Subcutaneous abdominal adipose tissue (tissue), 5 donors: Measurements from ENCODE around the gene BAG3.
"Not testable (repeated sequence)": the region's sequence is repeated elsewhere in the genome, so short reads cannot be mapped to it uniquely, and the experiment has no call there.

Experiments used
- H3K27ac ChIP-seq: one replicate; pipeline ENCODE4 v1.7.0; 2013; ENCODE audit warnings: low read depth, mild to moderate bottlenecking, inconsistent platforms, low read length, moderate library complexity
- H3K27me3 ChIP-seq, 5 donors: one replicate each; pipeline ENCODE4 v1.7.0; 2013; ENCODE audit warnings: low read length in 5 of 5, inconsistent platforms in 1 of 5; ENCODE audit not compliant: control insufficient read depth in 5 of 5, insufficient read depth in 4 of 5
- H3K36me3 ChIP-seq, 5 donors: one replicate each; pipeline ENCODE4 v1.7.0; 2013; ENCODE audit warnings: low read length in 5 of 5; ENCODE audit not compliant: control insufficient read depth in 5 of 5, insufficient read depth in 5 of 5
- H3K4me1 ChIP-seq, 5 donors: one replicate each; pipeline ENCODE4 v1.7.0; 2013; ENCODE audit warnings: low read length in 5 of 5, mild to moderate bottlenecking in 3 of 5, moderate library complexity in 1 of 5; ENCODE audit not compliant: control insufficient read depth in 5 of 5, insufficient read depth in 5 of 5
- H3K4me3 ChIP-seq, 5 donors: one replicate each; pipeline ENCODE4 v1.7.0; 2013; ENCODE audit warnings: low read length in 5 of 5, low read depth in 1 of 5
- H3K9ac ChIP-seq, 5 donors: one replicate each; pipeline ENCODE4 v1.7.0; 2013; ENCODE audit warnings: low read length in 5 of 5, mild to moderate bottlenecking in 4 of 5, moderate library complexity in 3 of 5
- H3K9me3 ChIP-seq, 5 donors: one replicate each; pipeline ENCODE4 v1.7.0; 2013; ENCODE audit warnings: low read length in 5 of 5; ENCODE audit not compliant: control insufficient read depth in 5 of 5
- donor health status: healthy.
- donor health status: healthy.
- donor health status: healthy.
- donor health status: healthy.
- donor health status: healthy.

The BAG3 gene

GRCh38 chr10:119653209-119653608 is 2.0 kb downstream of the BAG3 start:
- Histone ChIP-seq H3K4me1 (peaks cover 3 to 62% (median 57%) of the 10 kb centered on the region in 5 donors), H3K9ac (peak overlapping the region; percentile 58 to 98 (median 94)), H3K27ac (peak overlapping the region; percentile 99), H3K4me3 (peak overlapping the region; percentile 68 to 94 (median 92)), H3K27me3 (no peaks in the 10 kb centered on the region), H3K36me3 (peaks cover 0 to 12% (median 0%) of the 10 kb centered on the region in 5 donors), H3K9me3 (no peaks in the 10 kb centered on the region)

DNA sequence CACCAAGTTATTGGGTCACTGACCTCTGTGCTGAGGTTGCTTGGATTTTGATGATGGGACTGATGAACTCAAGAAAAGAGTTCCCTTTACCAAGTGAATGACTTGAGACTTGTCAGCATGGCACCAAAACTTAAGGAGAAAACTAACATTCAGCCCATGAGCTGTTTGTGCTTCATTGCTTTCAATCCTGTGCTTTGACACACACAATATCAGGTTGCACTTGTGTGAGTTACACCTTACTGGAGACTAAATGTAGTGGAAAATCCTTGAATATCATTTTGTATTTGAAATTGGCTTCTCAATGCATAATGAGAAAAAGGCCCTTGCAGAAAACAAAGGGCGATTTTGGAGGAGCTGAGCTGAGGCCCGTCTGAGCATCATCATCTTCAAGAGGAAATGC is 2.7 kb downstream of the BAG3 start:
- Histone ChIP-seq H3K27ac (peak overlapping the region; percentile 99), H3K4me3 (peak overlapping the region; percentile 68 to 94 (median 92)), H3K27me3 (no peaks in the 10 kb centered on the region), H3K9me3 (no peaks in the 10 kb centered on the region), H3K4me1 (peaks cover 8 to 69% (median 62%) of the 10 kb centered on the region in 5 donors), H3K9ac (peak overlapping the region in 3 of 5 donors; percentile 16 to 98 (median 94)), H3K36me3 (peaks cover 0 to 16% (median 0%) of the 10 kb centered on the region in 5 donors)

- peak overlapping the region; percentile 99 for H3K27ac ChIP-seq
- H3K36me3 ChIP-seq: peaks cover 0 to 16% (median 0%) of the 10 kb centered on the region in 5 donors
- H3K4me1 ChIP-seq: peaks cover 8 to 75% (median 68%) of the 10 kb centered on the region in 5 donors
- peak overlapping the region in 1 of 5 donors; percentile 19 for H3K9ac ChIP-seq
- H3K4me3 ChIP-seq: peak overlapping the region; percentile 23 to 94 (median 68)
- H3K27me3 ChIP-seq: no peaks in the 10 kb centered on the region
- no peaks in the 10 kb centered on the region for H3K9me3 ChIP-seq
These were observed 3.4 kb downstream of the BAG3 start for GRCh38 chr10:119654540-119654939.

GRCh38 chr10:119655566-119656001 is 4.4 kb downstream of the BAG3 start:
- H3K27ac ChIP-seq: peak overlapping the region; percentile 99
- peak overlapping the region; percentile 15 to 68 (median 56) for H3K4me3 ChIP-seq
- H3K9ac ChIP-seq: peak overlapping the region in 2 of 5 donors; percentile 39 to 44
- peaks cover 8 to 81% (median 75%) of the 10 kb centered on the region in 5 donors for H3K4me1 ChIP-seq
- H3K9me3 ChIP-seq: no peaks in the 10 kb centered on the region
- H3K36me3 ChIP-seq: peaks cover 0 to 16% (median 6%) of the 10 kb centered on the region in 5 donors
- no peaks in the 10 kb centered on the region for H3K27me3 ChIP-seq

DNA sequence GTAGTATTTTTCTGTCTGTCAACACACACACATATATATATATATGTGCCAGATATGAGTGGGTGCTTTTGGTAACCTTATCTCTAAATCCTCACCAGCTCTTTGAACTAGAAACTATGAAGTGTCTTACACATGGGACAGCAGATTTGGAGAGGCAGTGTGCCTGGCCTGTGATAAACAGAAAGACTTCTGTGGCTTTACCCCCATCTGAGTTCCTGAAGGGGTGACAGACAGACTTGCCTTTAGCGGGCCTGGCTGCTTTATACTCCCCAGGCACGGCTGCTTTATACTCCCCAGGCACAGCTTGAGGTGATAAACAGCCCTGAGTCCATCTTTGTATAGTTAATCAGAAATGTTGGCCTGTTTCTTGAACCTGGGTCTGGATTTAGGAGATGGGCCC is 5.6 kb downstream of the BAG3 start:
- Histone ChIP-seq H3K36me3 (peaks cover 0 to 16% (median 6%) of the 10 kb centered on the region in 5 donors), H3K4me3 (no peak overlapping the region), H3K9ac (peak overlapping the region in 1 of 5 donors; percentile 36), H3K4me1 (peaks cover 8 to 85% (median 79%) of the 10 kb centered on the region in 5 donors), H3K27ac (peak overlapping the region; percentile 99), H3K9me3 (no peaks in the 10 kb centered on the region), H3K27me3 (no peaks in the 10 kb centered on the region)

- no peaks in the 10 kb centered on the region for H3K27me3 ChIP-seq
- H3K27ac ChIP-seq: peak overlapping the region; percentile 99
- H3K4me1 ChIP-seq: peaks cover 8 to 88% (median 83%) of the 10 kb centered on the region in 5 donors
- H3K9me3 ChIP-seq: no peaks in the 10 kb centered on the region
- peaks cover 0 to 16% (median 6%) of the 10 kb centered on the region in 5 donors for H3K36me3 ChIP-seq
- H3K9ac ChIP-seq: peak overlapping the region in 2 of 5 donors; percentile 21 to 70
- H3K4me3 ChIP-seq: no peak overlapping the region
These were observed 6.5 kb downstream of the BAG3 start for GRCh38 chr10:119657725-119658124.

- peak overlapping the region in 4 of 5 donors; percentile 55 to 84 (median 64) for H3K9ac ChIP-seq
- H3K4me1 ChIP-seq: peaks cover 8 to 88% (median 82%) of the 10 kb centered on the region in 5 donors
- no peaks in the 10 kb centered on the region for H3K9me3 ChIP-seq
- H3K27me3 ChIP-seq: no peaks in the 10 kb centered on the region
- peak overlapping the region; percentile 99 for H3K27ac ChIP-seq
- peaks cover 0 to 16% (median 6%) of the 10 kb centered on the region in 5 donors for H3K36me3 ChIP-seq
- H3K4me3 ChIP-seq: peak overlapping the region in 4 of 5 donors; percentile 1 to 52 (median 25)
These were observed 7.1 kb downstream of the BAG3 start for GRCh38 chr10:119658274-119658673.

GRCh38 chr10:119659951-119660350 is 8.8 kb downstream of the BAG3 start:
- Histone ChIP-seq H3K4me1 (peaks cover 10 to 88% (median 78%) of the 10 kb centered on the region in 5 donors), H3K36me3 (peaks cover 0 to 16% (median 6%) of the 10 kb centered on the region in 5 donors), H3K9ac (no peak overlapping the region), H3K4me3 (no peak overlapping the region), H3K27ac (peak overlapping the region; percentile 99), H3K27me3 (no peaks in the 10 kb centered on the region), H3K9me3 (no peaks in the 10 kb centered on the region)

GRCh38 chr10:119662076-119662605 is 11.0 kb downstream of the BAG3 start:
- not testable (repeated sequence) for H3K27me3 ChIP-seq, H3K9ac ChIP-seq, H3K27ac ChIP-seq, H3K4me3 ChIP-seq, H3K9me3 ChIP-seq
- H3K4me1 ChIP-seq: peaks cover 13 to 85% (median 76%) of the 10 kb centered on the region in 5 donors
- peaks cover 0 to 13% (median 7%) of the 10 kb centered on the region in 5 donors for H3K36me3 ChIP-seq
